GM06990 (cell line): Measurements from ENCODE around the gene GNAQ.
A peak's percentile ranks its signal among the peaks of the same experiment; 100 is the strongest.

Experiments
- DNase-seq: peaks from one replicate; pipeline ENCODE4 v3.0.0-alpha.2; 2011; ENCODE audit not compliant: insufficient read length; ENCODE audit errors: extremely low read depth
- H3K27me3 ChIP-seq: replicated peaks from 2 replicates; pipeline ENCODE4 v1.6.0; 2011; ENCODE audit warnings: low read length; ENCODE audit not compliant: control insufficient read depth, insufficient read depth
- H3K36me3 ChIP-seq: 2 replicates; pipeline ENCODE4 v1.5.1; 2011; ENCODE audit warnings: low read length; ENCODE audit not compliant: control insufficient read depth, insufficient read depth
- H3K4me3 ChIP-seq: replicated peaks from 2 replicates; pipeline ENCODE4 v1.5.1; 2011; ENCODE audit warnings: low read depth, mild to moderate bottlenecking, control low read depth, low read length
- CTCF ChIP-seq: IDR thresholded peaks from 2 replicates; pipeline ENCODE4 v1.5.1; 2011; ENCODE audit warnings: low read length, control low read depth, mild to moderate bottlenecking, inconsistent platforms; ENCODE audit not compliant: insufficient read depth, poor library complexity, severe bottlenecking

Gene GNAQ

GRCh38 chr9:77916820-77917219, 114.8 kb downstream of the GNAQ start:
- Histone ChIP-seq H3K36me3 (no peaks in the 10 kb centered on the region), H3K27me3 (no peaks in the 10 kb centered on the region), H3K4me3 (no peak overlapping the region)
- TF ChIP-seq CTCF: no peak
- DNase-seq: no peak

- no peak for TF ChIP-seq CTCF
- no peak overlapping the region for H3K4me3 ChIP-seq
- peak; percentile 54 for DNase-seq
- H3K36me3 ChIP-seq: no peaks in the 10 kb centered on the region
- no peaks in the 10 kb centered on the region for H3K27me3 ChIP-seq
Measured at GRCh38 chr9:77916410-77916819, 115.2 kb downstream of the GNAQ start.

GRCh38 chr9:77915744-77916143, 115.9 kb downstream of the GNAQ start:
- no peak overlapping the region for H3K4me3 ChIP-seq
- TF ChIP-seq CTCF: no peak
- no peak for DNase-seq
- H3K36me3 ChIP-seq: no peaks in the 10 kb centered on the region
- H3K27me3 ChIP-seq: no peaks in the 10 kb centered on the region

- H3K4me3 ChIP-seq: no peak overlapping the region
- no peak for TF ChIP-seq CTCF
- H3K27me3 ChIP-seq: no peaks in the 10 kb centered on the region
- no peaks in the 10 kb centered on the region for H3K36me3 ChIP-seq
- no peak for DNase-seq
Measured at GRCh38 chr9:77912895-77913693, 118.5 kb downstream of the GNAQ start.

GRCh38 chr9:77911928-77912327, 119.7 kb downstream of the GNAQ start:
- Histone ChIP-seq H3K36me3 (no peaks in the 10 kb centered on the region), H3K27me3 (no peaks in the 10 kb centered on the region), H3K4me3 (no peak overlapping the region)
- TF ChIP-seq CTCF: no peak
- DNase-seq: no peak
